GM12865 (cell line): ENCODE results near the gene PLXNB2.

Experiments used
- DNase-seq: peaks from one replicate; pipeline ENCODE4 v3.0.0; 2010; ENCODE audit warnings: low read depth
- H3K4me3 ChIP-seq: 2 replicates; pipeline ENCODE4 v1.5.1; 2011; ENCODE audit warnings: mild to moderate bottlenecking, low read depth, low read length, control low read depth
- TF ChIP-seq, protein P1 (sequence below): IDR thresholded peaks from 2 replicates; pipeline ENCODE4 v1.5.1; 2011; ENCODE audit warnings: low read length, control low read depth, low read depth, inconsistent platforms; ENCODE audit not compliant: insufficient read depth; ENCODE audit errors: missing control alignments

PLXNB2 gene

GRCh38 chr22:50244420-50245213 lies 62.8 kb downstream of the PLXNB2 start, which contains the start of gene TUBGCP6:
TUBGCP6 (minus strand) TSS chr22:50245023; CDS start chr22:50244459, 564 bp downstream.
- TF ChIP-seq, protein P1, sequence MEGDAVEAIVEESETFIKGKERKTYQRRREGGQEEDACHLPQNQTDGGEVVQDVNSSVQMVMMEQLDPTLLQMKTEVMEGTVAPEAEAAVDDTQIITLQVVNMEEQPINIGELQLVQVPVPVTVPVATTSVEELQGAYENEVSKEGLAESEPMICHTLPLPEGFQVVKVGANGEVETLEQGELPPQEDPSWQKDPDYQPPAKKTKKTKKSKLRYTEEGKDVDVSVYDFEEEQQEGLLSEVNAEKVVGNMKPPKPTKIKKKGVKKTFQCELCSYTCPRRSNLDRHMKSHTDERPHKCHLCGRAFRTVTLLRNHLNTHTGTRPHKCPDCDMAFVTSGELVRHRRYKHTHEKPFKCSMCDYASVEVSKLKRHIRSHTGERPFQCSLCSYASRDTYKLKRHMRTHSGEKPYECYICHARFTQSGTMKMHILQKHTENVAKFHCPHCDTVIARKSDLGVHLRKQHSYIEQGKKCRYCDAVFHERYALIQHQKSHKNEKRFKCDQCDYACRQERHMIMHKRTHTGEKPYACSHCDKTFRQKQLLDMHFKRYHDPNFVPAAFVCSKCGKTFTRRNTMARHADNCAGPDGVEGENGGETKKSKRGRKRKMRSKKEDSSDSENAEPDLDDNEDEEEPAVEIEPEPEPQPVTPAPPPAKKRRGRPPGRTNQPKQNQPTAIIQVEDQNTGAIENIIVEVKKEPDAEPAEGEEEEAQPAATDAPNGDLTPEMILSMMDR = peak; percentile 20
- DNase-seq = peak; percentile 94
- H3K4me3 ChIP-seq = peak within 1 kb of the TSS; percentile 65

GRCh38 chr22:50243685-50244419 lies 63.6 kb downstream of the PLXNB2 start:
- TF ChIP-seq, protein P1 = no peak
- DNase-seq = no peak
- peak overlapping the region; percentile 65 for H3K4me3 ChIP-seq

DNA sequence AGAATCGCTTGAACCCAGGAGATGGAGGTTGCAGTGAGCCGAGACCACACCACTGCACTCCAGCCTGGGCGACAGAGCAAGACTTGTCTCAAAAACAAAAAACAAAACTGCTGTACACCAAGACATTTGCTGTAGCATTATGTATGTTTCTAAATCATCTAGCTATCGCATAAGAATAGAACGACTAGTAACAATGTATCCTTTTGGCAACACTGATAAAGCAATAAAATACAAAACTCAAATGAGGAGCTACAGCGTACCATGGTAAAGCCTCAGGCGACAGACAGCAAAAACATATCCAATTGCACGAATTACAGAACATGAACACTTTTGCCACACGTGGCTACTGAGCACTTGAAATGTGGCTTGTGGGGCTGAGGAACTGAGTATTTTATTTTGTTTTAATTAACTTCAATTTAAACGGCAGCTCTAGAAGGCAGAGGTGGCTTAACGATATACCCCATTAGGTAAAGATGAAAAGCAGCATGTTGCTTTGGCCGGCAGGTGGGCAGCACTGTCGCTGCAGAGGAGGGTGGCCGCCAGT lies 65.0 kb downstream of the PLXNB2 start:
- TF ChIP-seq, protein P1 = no peak
- peak overlapping the region; percentile 53 for H3K4me3 ChIP-seq
- DNase-seq = no peak

GRCh38 chr22:50238755-50239154 lies 68.7 kb downstream of the PLXNB2 start:
- no peak for DNase-seq
- no peak overlapping the region for H3K4me3 ChIP-seq
- TF ChIP-seq, protein P1 = no peak

DNA sequence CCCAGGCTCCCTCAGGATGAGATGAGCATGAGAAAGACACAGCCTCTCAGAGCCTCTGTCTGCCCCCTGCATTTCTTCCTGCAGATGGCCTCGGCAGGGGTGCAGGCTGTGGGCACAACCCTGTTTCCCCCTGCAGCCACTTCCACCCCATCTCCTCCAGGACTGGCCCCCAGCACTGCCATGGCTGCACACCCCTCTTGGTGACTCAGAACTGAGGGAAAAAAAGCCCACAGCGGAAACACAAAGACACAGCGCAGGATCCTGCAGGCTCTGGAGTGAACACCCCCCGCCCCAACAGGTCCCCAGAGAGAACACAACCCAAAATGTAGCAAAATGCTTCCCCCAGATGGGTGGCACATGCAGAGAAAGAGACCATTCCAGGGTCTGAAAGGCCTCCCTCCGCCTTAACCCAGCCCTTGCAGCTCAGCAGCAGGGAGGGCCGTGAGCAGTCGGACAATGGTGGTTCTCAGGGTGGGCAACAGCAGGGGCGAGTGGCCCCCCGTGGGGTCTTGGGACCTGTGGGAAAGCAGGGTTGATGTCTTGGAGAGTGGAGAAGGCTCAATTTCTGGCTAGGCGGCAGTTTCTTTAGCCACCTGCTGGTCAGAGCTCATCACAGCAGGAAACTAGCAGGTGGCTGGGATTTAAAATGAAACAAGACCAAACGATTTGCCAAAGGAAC lies 70.6 kb downstream of the PLXNB2 start:
- DNase-seq = peak; percentile 58
- no peak overlapping the region for H3K4me3 ChIP-seq
- TF ChIP-seq, protein P1 = peak; percentile 48

GRCh38 chr22:50233223-50233622 lies 74.2 kb downstream of the PLXNB2 start:
- no peak for DNase-seq
- TF ChIP-seq, protein P1 = no peak
- no peak overlapping the region for H3K4me3 ChIP-seq
